HEK293T (cell line): ENCODE measurements around the gene HS3ST4.

Experiments
- CTCF ChIA-PET: fragments of 350-600 bp; formaldehyde crosslinking; extraction: SDS; loops from one replicate; lab custom pipeline; 2021; ENCODE audit warnings: antibody characterized with exemption, inconsistent platforms; lab: Yijun Ruan, JAX
- POLR2A ChIA-PET: fragments of 350-600 bp; formaldehyde crosslinking; extraction: SDS; loops from one replicate; lab custom pipeline; 2020; ENCODE audit warnings: antibody characterized with exemption, inconsistent platforms; lab: Yijun Ruan, JAX
- DNase-seq: peaks from one replicate; pipeline ENCODE4 v3.0.0; 2012; ENCODE audit warnings: mixed read lengths; ENCODE audit errors: extremely low spot score
- ARNT ChIP-seq: fragments of 450-650 bp; IDR thresholded peaks from 2 replicates; pipeline ENCODE4 v1.6.1; 2017; ENCODE audit warnings: mild to moderate bottlenecking
- BHLHE40 ChIP-seq: fragments of 450-650 bp; IDR thresholded peaks from 2 replicates; pipeline ENCODE4 v1.6.1; 2016; ENCODE audit warnings: mild to moderate bottlenecking, moderate library complexity, borderline replicate concordance
- CTBP1 ChIP-seq: fragments of 450-650 bp; IDR thresholded peaks from 2 replicates; pipeline ENCODE4 v1.6.1; 2016; ENCODE audit warnings: borderline replicate concordance
- ELF4 ChIP-seq: fragments of 450-650 bp; IDR thresholded peaks from 2 replicates; pipeline ENCODE4 v1.6.1; 2017; ENCODE audit warnings: antibody characterized with exemption
- FOXA1 ChIP-seq: fragments of 450-650 bp; IDR thresholded peaks from 2 replicates; pipeline ENCODE4 v1.6.1; 2016; ENCODE audit warnings: mild to moderate bottlenecking
- FOXK2 ChIP-seq: fragments of 450-650 bp; IDR thresholded peaks from 2 replicates; pipeline ENCODE4 v1.6.1; 2016; ENCODE audit warnings: mild to moderate bottlenecking
- FOXM1 ChIP-seq: fragments of 450-650 bp; IDR thresholded peaks from 2 replicates; pipeline ENCODE4 v1.6.1; 2017; ENCODE audit warnings: mild to moderate bottlenecking, borderline replicate concordance
- HDGF ChIP-seq: fragments of 450-650 bp; IDR thresholded peaks from 2 replicates; pipeline ENCODE4 v1.6.1; 2017; ENCODE audit warnings: antibody characterized with exemption, borderline replicate concordance
- L3MBTL2 ChIP-seq: fragments of 450-650 bp; conservative IDR thresholded peaks from 2 replicates; pipeline ENCODE4 v1.6.1; 2016; ENCODE audit warnings: mild to moderate bottlenecking
- LEF1 ChIP-seq: fragments of 450-650 bp; IDR thresholded peaks from 2 replicates; pipeline ENCODE4 v1.6.1; 2017; ENCODE audit warnings: mild to moderate bottlenecking, borderline replicate concordance
- NFRKB ChIP-seq: fragments of 450-650 bp; IDR thresholded peaks from 2 replicates; pipeline ENCODE4 v1.6.1; 2016; ENCODE audit warnings: mild to moderate bottlenecking, moderate library complexity
- PKNOX1 ChIP-seq: fragments of 450-650 bp; IDR thresholded peaks from 2 replicates; pipeline ENCODE4 v1.6.1; 2016
- SP1 ChIP-seq: fragments of 450-650 bp; IDR thresholded peaks from 2 replicates; pipeline ENCODE4 v1.6.1; 2017
- SUZ12 ChIP-seq: fragments of 450-650 bp; IDR thresholded peaks from 2 replicates; pipeline ENCODE4 v1.6.1; 2016; ENCODE audit warnings: mild to moderate bottlenecking
- TARDBP ChIP-seq: fragments of 450-650 bp; IDR thresholded peaks from 2 replicates; pipeline ENCODE4 v1.6.1; 2016
- ZNF384 ChIP-seq: fragments of 450-650 bp; IDR thresholded peaks from 2 replicates; pipeline ENCODE4 v1.6.1; 2016

HS3ST4 gene

GRCh38 chr16:25905810-25906209 is 214.1 kb downstream of the HS3ST4 start:
- POLR2A ChIA-PET, result no interaction called here
- no peak for DNase-seq
- TF ChIP-seq CTBP1 (no peak), HDGF (no peak), ELF4 (no peak), ARNT (no peak), SUZ12 (no peak), FOXM1 (no peak), LEF1 (no peak), SP1 (no peak), NFRKB (no peak), FOXK2 (no peak), TARDBP (no peak), FOXA1 (no peak), ZNF384 (no peak), L3MBTL2 (no peak)
- CTCF ChIA-PET, result no interaction called here

GRCh38 chr16:25910971-25911370 is 219.2 kb downstream of the HS3ST4 start:
- CTCF ChIA-PET, result no interaction called here
- POLR2A ChIA-PET, result no interaction called here
- TF ChIP-seq SP1 (no peak), NFRKB (no peak), SUZ12 (no peak), TARDBP (no peak), FOXK2 (no peak), FOXM1 (no peak), PKNOX1 (no peak)
- DNase-seq, result no peak

GRCh38 chr16:25912321-25912720 is 220.6 kb downstream of the HS3ST4 start:
- TF ChIP-seq NFRKB (no peak), FOXM1 (no peak), FOXK2 (no peak), FOXA1 (no peak), LEF1 (no peak), ELF4 (no peak), SUZ12 (no peak), BHLHE40 (no peak), ARNT (no peak), L3MBTL2 (no peak), SP1 (no peak)

GRCh38 chr16:25914357-25914962 is 222.7 kb downstream of the HS3ST4 start:
- no peak for TF ChIP-seq ARNT
- TF ChIP-seq TARDBP, result no peak
- TF ChIP-seq FOXK2, result no peak
- TF ChIP-seq PKNOX1, result no peak
- TF ChIP-seq SP1, result no peak
- no peak for TF ChIP-seq HDGF
- no peak for TF ChIP-seq FOXA1
- TF ChIP-seq CTBP1, result no peak
- TF ChIP-seq SUZ12, result no peak
- no peak for TF ChIP-seq BHLHE40
- TF ChIP-seq L3MBTL2, result no peak
- TF ChIP-seq ZNF384, result no peak
- ChIA-PET CTCF (no interaction called here), POLR2A (no interaction called here)
- DNase-seq, result no peak

More at GRCh38 chr16:25912321-25912720, 220.6 kb downstream of the HS3ST4 start:
- no peak for DNase-seq
- POLR2A ChIA-PET, result no interaction called here
- CTCF ChIA-PET, result no interaction called here

GRCh38 chr16:25916037-25916436 is 224.3 kb downstream of the HS3ST4 start:
- TF ChIP-seq HDGF (no peak), FOXK2 (no peak), CTBP1 (no peak), LEF1 (no peak), FOXM1 (no peak), FOXA1 (no peak)
- no peak for DNase-seq
- ChIA-PET POLR2A (no interaction called here), CTCF (no interaction called here)

GRCh38 chr16:25922438-25922837 is 230.7 kb downstream of the HS3ST4 start:
- no peak for TF ChIP-seq ARNT
- no peak for TF ChIP-seq LEF1
- no peak for TF ChIP-seq L3MBTL2
- TF ChIP-seq HDGF, result no peak
- no peak for TF ChIP-seq PKNOX1
- no peak for TF ChIP-seq FOXA1
- no peak for TF ChIP-seq BHLHE40
- no peak for DNase-seq
- CTCF ChIA-PET, result no interaction called here
- POLR2A ChIA-PET, result no interaction called here

GRCh38 chr16:25925421-25925820 is 233.7 kb downstream of the HS3ST4 start:
- DNase-seq, result no peak
- POLR2A ChIA-PET, result no interaction called here
- CTCF ChIA-PET, result no interaction called here
- TF ChIP-seq PKNOX1, result no peak
